Mammary epithelial cell (primary cell): ENCODE data around the gene NFKBIE.

ENCODE experiments used
- EZH2 ChIP-seq: IDR thresholded peaks from 2 replicates; pipeline ENCODE4 v1.6.1; 2012; ENCODE audit warnings: low read length, inconsistent platforms, borderline replicate concordance
- TF ChIP-seq, protein P1 (sequence below), 2 donors: IDR thresholded peaks in 1 of 2; conservative IDR thresholded peaks in 1 of 2; 2 replicates each; pipeline ENCODE4 v1.5.1; 2011 to 2012; ENCODE audit warnings: inconsistent platforms in 2 of 2, low read length in 2 of 2, mild to moderate bottlenecking in 2 of 2, control low read depth in 1 of 2, low read depth in 1 of 2; ENCODE audit not compliant: insufficient read depth in 1 of 2; ENCODE audit errors: extremely low read depth in 1 of 2

DNA sequence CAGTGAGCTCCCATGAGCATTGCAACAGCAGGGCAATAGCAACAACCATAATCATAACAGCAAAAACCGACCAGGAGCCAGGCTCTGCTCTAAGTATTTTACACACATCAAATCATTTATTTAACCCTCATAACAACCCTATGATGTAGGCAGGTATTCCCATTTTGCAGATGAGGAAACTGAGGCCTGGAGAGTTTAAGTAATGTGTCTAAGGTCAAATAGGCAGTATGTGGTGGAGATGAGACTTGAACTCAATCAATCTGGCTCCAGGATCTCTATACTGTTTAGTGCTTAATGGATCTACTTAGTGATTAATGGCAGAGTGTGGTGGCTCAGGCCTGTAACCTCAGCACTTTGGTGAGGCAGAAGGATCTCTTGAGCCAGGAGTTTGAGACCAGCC lies 8.3 kb upstream of the NFKBIE start:
- TF ChIP-seq EZH2, result no peak
- TF ChIP-seq, protein P1, sequence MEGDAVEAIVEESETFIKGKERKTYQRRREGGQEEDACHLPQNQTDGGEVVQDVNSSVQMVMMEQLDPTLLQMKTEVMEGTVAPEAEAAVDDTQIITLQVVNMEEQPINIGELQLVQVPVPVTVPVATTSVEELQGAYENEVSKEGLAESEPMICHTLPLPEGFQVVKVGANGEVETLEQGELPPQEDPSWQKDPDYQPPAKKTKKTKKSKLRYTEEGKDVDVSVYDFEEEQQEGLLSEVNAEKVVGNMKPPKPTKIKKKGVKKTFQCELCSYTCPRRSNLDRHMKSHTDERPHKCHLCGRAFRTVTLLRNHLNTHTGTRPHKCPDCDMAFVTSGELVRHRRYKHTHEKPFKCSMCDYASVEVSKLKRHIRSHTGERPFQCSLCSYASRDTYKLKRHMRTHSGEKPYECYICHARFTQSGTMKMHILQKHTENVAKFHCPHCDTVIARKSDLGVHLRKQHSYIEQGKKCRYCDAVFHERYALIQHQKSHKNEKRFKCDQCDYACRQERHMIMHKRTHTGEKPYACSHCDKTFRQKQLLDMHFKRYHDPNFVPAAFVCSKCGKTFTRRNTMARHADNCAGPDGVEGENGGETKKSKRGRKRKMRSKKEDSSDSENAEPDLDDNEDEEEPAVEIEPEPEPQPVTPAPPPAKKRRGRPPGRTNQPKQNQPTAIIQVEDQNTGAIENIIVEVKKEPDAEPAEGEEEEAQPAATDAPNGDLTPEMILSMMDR (conservative IDR thresholded peaks at IDR 0.05 in 1 of 2, IDR thresholded peaks at IDR 0.05 in 1 of 2; ENCODE audit: extremely low read depth in 1 of 2, insufficient read depth in 1 of 2, low read depth in 1 of 2, low read length in 2 of 2), result no peak
